Measurements from ENCODE around the gene KANSL2.
"Not testable (repeated sequence)": the region's sequence is repeated elsewhere in the genome, so short reads cannot be mapped to it uniquely, and the experiment has no call there.

GRCh38 chr12:48645354-48645753, 36.7 kb downstream of the KANSL2 start:
- not testable (repeated sequence) for TF ChIP-seq SMC3 (conservative IDR thresholded peaks at IDR 0.05; ENCODE audit: poor library complexity); CTCF (IDR thresholded peaks at IDR 0.05; ENCODE audit: poor library complexity, severe bottlenecking); EZH2 (IDR thresholded peaks at IDR 0.05; ENCODE audit: borderline replicate concordance, insufficient read depth, low read length, poor library complexity, severe bottlenecking); EP300 (conservative IDR thresholded peaks at IDR 0.05; ENCODE audit: poor library complexity, severe bottlenecking); REST (IDR thresholded peaks at IDR 0.05; ENCODE audit: borderline replicate concordance); POLR2AphosphoS5 (IDR thresholded peaks at IDR 0.05); RAD21 (conservative IDR thresholded peaks at IDR 0.05); MXI1 (conservative IDR thresholded peaks at IDR 0.05; ENCODE audit: poor library complexity, severe bottlenecking)
